Measurements from ENCODE around the gene SPATA13.

- TF ChIP-seq POLR2A (IDR thresholded peaks at IDR 0.05), result no peak
- no peak for TF ChIP-seq CTCF (IDR thresholded peaks at IDR 0.05)
- no peak for TF ChIP-seq EP300 (IDR thresholded peaks at IDR 0.05)
Observed at GRCh38 chr13:24338721-24339120, 178.2 kb downstream of the SPATA13 start.

Data from stomach (tissue), 4 donors.